H9 (cell line): Measurements from ENCODE around the gene ERCC6L2. TPM values are rescaled to one million over a fixed set of nuclear protein-coding genes. Genes with fewer than 3 reads are reported as not detected.

Experiments
- DNase-seq: peaks from one replicate; pipeline ENCODE4 v3.0.0-alpha.2; 2017
- H2AFZ ChIP-seq: one replicate; pipeline ENCODE4 v1.6.1; 2013; ENCODE audit warnings: mild to moderate bottlenecking, low read length, control low read depth, moderate library complexity
- H2AK5ac ChIP-seq: 2 replicates; pipeline ENCODE4 v1.6.1; 2013; ENCODE audit warnings: low read length, control low read depth, mixed read lengths; ENCODE audit not compliant: insufficient read length
- H2BK120ac ChIP-seq: one replicate; pipeline ENCODE4 v1.6.1; 2013; ENCODE audit warnings: low read depth, mild to moderate bottlenecking, low read length, control low read depth, inconsistent platforms; ENCODE audit not compliant: poor library complexity, severe bottlenecking
- H2BK12ac ChIP-seq: 2 replicates; pipeline ENCODE4 v1.6.1; 2013; ENCODE audit warnings: low read length, control low read depth, mixed read lengths, low read depth; ENCODE audit not compliant: insufficient read length
- H2BK15ac ChIP-seq: 2 replicates; pipeline ENCODE4 v1.6.1; 2013; ENCODE audit warnings: low read depth, low read length, control low read depth
- H2BK20ac ChIP-seq: one replicate; pipeline ENCODE4 v1.6.1; 2013; ENCODE audit warnings: low read depth, mild to moderate bottlenecking, low read length, control low read depth, inconsistent platforms; ENCODE audit not compliant: poor library complexity, severe bottlenecking
- H2BK5ac ChIP-seq: 2 replicates; pipeline ENCODE4 v1.6.1; 2013; ENCODE audit warnings: low read length, control low read depth, mixed read lengths; ENCODE audit not compliant: insufficient read length
- H3K14ac ChIP-seq: 2 replicates; pipeline ENCODE4 v1.6.1; 2013; ENCODE audit warnings: low read length, control low read depth; ENCODE audit not compliant: insufficient read depth
- H3K18ac ChIP-seq: 2 replicates; pipeline ENCODE4 v1.6.1; 2013; ENCODE audit warnings: low read depth, mild to moderate bottlenecking, mixed read lengths, low read length, control low read depth; ENCODE audit not compliant: insufficient read length
- H3K23ac ChIP-seq: 2 replicates; pipeline ENCODE4 v1.6.1; 2013; ENCODE audit warnings: low read length, control low read depth, mixed read lengths, low read depth; ENCODE audit not compliant: insufficient read length
- H3K23me2 ChIP-seq: 2 replicates; pipeline ENCODE4 v1.6.1; 2013; ENCODE audit warnings: low read depth, mild to moderate bottlenecking, mixed read lengths, low read length, control low read depth; ENCODE audit not compliant: insufficient read length, poor library complexity, severe bottlenecking
- H3K27ac ChIP-seq: 2 replicates; pipeline ENCODE4 v1.5.1; 2013; ENCODE audit warnings: low read length, control low read depth, mixed read lengths, low read depth; ENCODE audit not compliant: insufficient read length
- H3K27me3 ChIP-seq: 2 replicates; pipeline ENCODE4 v1.6.1; 2013; ENCODE audit warnings: low read length, control low read depth, inconsistent platforms; ENCODE audit not compliant: insufficient read depth
- H3K4ac ChIP-seq: 2 replicates; pipeline ENCODE4 v1.6.1; 2013; ENCODE audit warnings: low read depth, mild to moderate bottlenecking, control low read depth, inconsistent platforms, low read length, moderate library complexity
- H3K4me1 ChIP-seq: 2 replicates; pipeline ENCODE4 v1.6.1; 2013; ENCODE audit warnings: low read length, control low read depth, inconsistent platforms; ENCODE audit not compliant: insufficient read depth
- H3K4me2 ChIP-seq: 2 replicates; pipeline ENCODE4 v1.6.1; 2013; ENCODE audit warnings: low read length, control low read depth, mixed read lengths; ENCODE audit not compliant: insufficient read length, insufficient read depth
- H3K56ac ChIP-seq: 2 replicates; pipeline ENCODE4 v1.6.1; 2013; ENCODE audit warnings: low read depth, mild to moderate bottlenecking, mixed read lengths, low read length, control low read depth; ENCODE audit not compliant: insufficient read length
- H3K79me1 ChIP-seq: 2 replicates; pipeline ENCODE4 v1.6.1; 2013; ENCODE audit warnings: low read depth, mild to moderate bottlenecking, moderate library complexity, low read length, control low read depth, inconsistent platforms; ENCODE audit not compliant: insufficient read depth, poor library complexity, severe bottlenecking
- H3K79me2 ChIP-seq: 2 replicates; pipeline ENCODE4 v1.6.1; 2013; ENCODE audit warnings: low read length, control low read depth, inconsistent platforms; ENCODE audit not compliant: insufficient read depth
- H3K9ac ChIP-seq: 2 replicates; pipeline ENCODE4 v1.6.1; 2013; ENCODE audit warnings: low read length, control low read depth, mixed read lengths; ENCODE audit not compliant: insufficient read length; ENCODE audit errors: extremely low read depth
- H3K9me3 ChIP-seq: one replicate; pipeline ENCODE4 v1.6.1; 2013; ENCODE audit warnings: low read depth, low read length, inconsistent platforms; ENCODE audit not compliant: control insufficient read depth
- H3T11ph ChIP-seq: one replicate; pipeline ENCODE4 v1.6.1; 2013; ENCODE audit warnings: mild to moderate bottlenecking, low read length, control low read depth, inconsistent platforms
- H4K20me1 ChIP-seq: one replicate; pipeline ENCODE4 v1.6.1; 2013; ENCODE audit not compliant: control insufficient read depth, insufficient read length, insufficient read depth
- H4K5ac ChIP-seq: 2 replicates; pipeline ENCODE4 v1.6.1; 2013; ENCODE audit warnings: low read depth, mild to moderate bottlenecking, mixed read lengths, low read length, control low read depth; ENCODE audit not compliant: insufficient read length
- H4K8ac ChIP-seq: replicated peaks from 2 replicates; pipeline ENCODE4 v1.6.1; 2013; ENCODE audit warnings: low read length, control low read depth, mixed read lengths, low read depth; ENCODE audit not compliant: insufficient read length
- H4K91ac ChIP-seq: 2 replicates; pipeline ENCODE4 v1.6.1; 2013; ENCODE audit warnings: low read depth, mild to moderate bottlenecking, moderate library complexity, mixed read lengths, low read length, control low read depth; ENCODE audit not compliant: insufficient read length
- H3K27ac Mint-ChIP-seq, 3 experiments: 2 replicates in 2 of 3; 3 replicates in 1 of 3; pipeline ENCODE4 v1.8.0; 2020 to 2021; ENCODE audit warnings: mixed read lengths in 3 of 3, mild to moderate bottlenecking in 1 of 3, moderate library complexity in 1 of 3
- H3K27me3 Mint-ChIP-seq: 2 replicates; pipeline ENCODE4 v1.8.0; 2021; ENCODE audit warnings: low read depth, mild to moderate bottlenecking, moderate library complexity, mixed read lengths
- H3K36me3 Mint-ChIP-seq, 3 experiments: 2 replicates in 2 of 3; 3 replicates in 1 of 3; pipeline ENCODE4 v1.8.0; 2020 to 2021; ENCODE audit warnings: low read depth in 3 of 3, mixed read lengths in 3 of 3; ENCODE audit not compliant: insufficient read depth in 1 of 3
- H3K4me1 Mint-ChIP-seq, 2 experiments: 2 replicates each; pipeline ENCODE4 v1.8.0; 2020; ENCODE audit warnings: mixed read lengths in 2 of 2
- H3K4me3 Mint-ChIP-seq, 2 experiments: 2 replicates in 1 of 2; 3 replicates in 1 of 2; pipeline ENCODE4 v1.8.0; 2020 to 2021; ENCODE audit warnings: mild to moderate bottlenecking in 2 of 2, mixed read lengths in 2 of 2, moderate library complexity in 1 of 2
- H3K9me3 Mint-ChIP-seq, 2 experiments: 2 replicates in 1 of 2; 3 replicates in 1 of 2; pipeline ENCODE4 v1.8.0; 2020; ENCODE audit warnings: mild to moderate bottlenecking in 2 of 2, mixed read lengths in 2 of 2, moderate library complexity in 1 of 2
- CTCF ChIP-seq: fragments of 200-600 bp; sonication (generic); conservative IDR thresholded peaks from 3 replicates; pipeline ENCODE4 v1.8.0; 2021; ENCODE audit warnings: antibody characterized with exemption, mild to moderate bottlenecking
- WGBS: extraction: QIAGEN DNeasy Blood & Tissue Kit; methylation state at CpG from one replicate; pipeline ENCODE4 v1.1.7; 2013; ENCODE audit warnings: missing lambda C conversion rate, low lambda C conversion rate, mixed read lengths; ENCODE audit not compliant: insufficient read length; ENCODE audit errors: extremely low coverage; 5-methylcytosine and 5-hydroxymethylcytosine counted together
- total RNA-seq: library from RNA; stranded (reverse); gene quantifications from 2 replicates; pipeline ENCODE4 v1.2.1, GENCODE V29; 2021

ERCC6L2 gene
- total RNA-seq, 1 experiment from 2014 or later: 57.7 TPM

- Mint-ChIP-seq H3K4me3 (no peak overlapping the region), H3K4me1 (peaks cover 2 to 11% of the 10 kb centered on the region in 2 experiments; a peak in 2 of 4 replicates), H3K36me3 (peaks cover 3 to 15% (median 14%) of the 10 kb centered on the region in 3 experiments; a peak in 6 of 7 replicates), H3K27ac (no peak overlapping the region), H3K9me3 (no peaks in the 10 kb centered on the region), H3K27me3 (no peaks in the 10 kb centered on the region)
- Histone ChIP-seq H4K8ac (no peak overlapping the region), H3K79me1 (no peaks in the 10 kb centered on the region), H2BK5ac (no peak overlapping the region), H2AK5ac (no peak overlapping the region), H3K4me2 (no peak overlapping the region), H3K23me2 (no peaks in the 10 kb centered on the region), H3K14ac (no peak overlapping the region), H2BK15ac (no peak overlapping the region), H3K4me1 (0 out of 2 replicates have a peak, but pooled peaks cover 2% of the 10 kb centered on the region), H3K56ac (no peak overlapping the region), H3K4ac (no peak overlapping the region), H3K27me3 (no peaks in the 10 kb centered on the region), H3K18ac (no peak overlapping the region), H3K23ac (no peak overlapping the region), H3K9me3 (no peaks in the 10 kb centered on the region), H4K91ac (no peak overlapping the region), H3K79me2 (no peaks in the 10 kb centered on the region), H4K20me1 (no peaks in the 10 kb centered on the region), H4K5ac (no peak overlapping the region), H3K27ac (no peak overlapping the region), H2AFZ (no peak overlapping the region), H2BK120ac (no peak overlapping the region), H3T11ph (no peak overlapping the region), H3K9ac (no peak overlapping the region), H2BK12ac (no peak overlapping the region), H2BK20ac (no peak overlapping the region)
- WGBS: no CpG with 5 or more reads among the region's 4 CpGs
- DNase-seq: no peak
- no peak for TF ChIP-seq CTCF
These were observed 102.6 kb downstream of the ERCC6L2 start for GRCh38 chr9:95978106-95978505.
